HG02870 (cell line): ENCODE results near the gene RBMY1D.
"Not testable (repeated sequence)": the region's sequence is repeated elsewhere in the genome, so short reads cannot be mapped to it uniquely, and the experiment has no call there.

Experiments used
- ATAC-seq: cut with Tn5 transposase; IDR thresholded peaks from one replicate; pipeline ENCODE4 v1.9.1; 2021; ENCODE audit warnings: mild to moderate bottlenecking, moderate library complexity; ENCODE audit not compliant: unreplicated experiment

RBMY1D gene

DNA sequence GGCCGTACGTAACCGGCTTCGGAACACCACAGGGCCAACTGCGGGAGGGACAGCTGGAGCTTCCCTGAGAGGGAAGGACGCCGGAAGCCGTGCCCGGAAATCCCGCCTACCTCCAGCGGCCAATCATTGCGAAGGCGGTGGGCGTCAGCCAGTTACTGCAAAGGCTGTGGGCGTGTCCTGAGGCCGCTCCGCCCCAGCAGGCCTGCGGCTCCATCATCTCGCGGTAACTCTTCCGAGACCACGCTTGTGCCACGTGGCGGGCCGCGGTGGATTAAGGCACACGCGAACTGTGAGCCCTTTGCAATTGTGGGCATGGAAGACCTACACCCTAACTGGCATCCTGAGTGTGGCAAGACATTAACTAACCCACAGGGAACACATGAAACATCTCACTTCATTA lies at the start of gene RBMY1D:
Gene RBMY1D (minus strand): TSS at position 101 of the 400 bp plus-strand sequence. CDS start 2,013 bp downstream, outside the sequence.
- not testable (repeated sequence) for ATAC-seq

DNA sequence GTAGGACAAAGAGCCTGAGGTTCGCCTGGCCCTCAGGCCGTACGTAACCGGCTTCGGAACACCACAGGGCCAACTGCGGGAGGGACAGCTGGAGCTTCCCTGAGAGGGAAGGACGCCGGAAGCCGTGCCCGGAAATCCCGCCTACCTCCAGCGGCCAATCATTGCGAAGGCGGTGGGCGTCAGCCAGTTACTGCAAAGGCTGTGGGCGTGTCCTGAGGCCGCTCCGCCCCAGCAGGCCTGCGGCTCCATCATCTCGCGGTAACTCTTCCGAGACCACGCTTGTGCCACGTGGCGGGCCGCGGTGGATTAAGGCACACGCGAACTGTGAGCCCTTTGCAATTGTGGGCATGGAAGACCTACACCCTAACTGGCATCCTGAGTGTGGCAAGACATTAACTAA lies 23.6 kb upstream of the RBMY1D start, which contains the start of gene RBMY1E:
Gene RBMY1E (minus strand): TSS at position 101 of the 400 bp plus-strand sequence. CDS start 1,978 bp downstream, outside the sequence.
- not testable (repeated sequence) for ATAC-seq

DNA sequence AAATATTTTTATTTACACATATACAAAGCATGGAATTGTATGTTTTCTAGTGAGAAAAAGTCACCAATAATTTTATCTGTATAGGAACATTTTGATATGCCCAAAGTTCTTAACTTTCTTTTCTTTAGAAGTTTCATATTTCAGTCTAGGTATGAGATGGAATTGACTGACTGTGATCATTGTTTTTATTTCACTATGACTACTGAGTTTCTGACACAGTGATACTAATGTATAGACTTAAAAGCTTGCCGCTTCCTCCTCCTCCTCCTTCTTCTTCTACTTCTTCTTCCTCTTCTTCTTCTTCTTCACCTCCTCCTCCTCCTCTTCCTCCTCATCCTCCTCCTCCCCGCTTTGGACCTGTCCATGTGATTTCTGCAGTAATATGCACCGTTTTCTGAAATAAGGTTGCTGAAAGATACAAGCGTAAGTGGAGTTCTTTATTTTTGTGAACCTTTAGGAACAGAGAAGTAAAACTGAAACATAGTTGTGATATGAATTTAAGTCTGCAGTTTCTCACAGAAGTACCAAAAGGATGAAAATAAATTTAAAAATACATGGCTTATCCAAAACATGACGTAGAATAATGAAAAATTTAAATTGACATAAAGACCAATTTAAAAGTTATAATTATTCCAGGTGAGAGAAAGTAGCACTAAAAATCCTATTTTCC lies 24.8 kb downstream of the RBMY1D start:
- ATAC-seq = not testable (repeated sequence)

DNA sequence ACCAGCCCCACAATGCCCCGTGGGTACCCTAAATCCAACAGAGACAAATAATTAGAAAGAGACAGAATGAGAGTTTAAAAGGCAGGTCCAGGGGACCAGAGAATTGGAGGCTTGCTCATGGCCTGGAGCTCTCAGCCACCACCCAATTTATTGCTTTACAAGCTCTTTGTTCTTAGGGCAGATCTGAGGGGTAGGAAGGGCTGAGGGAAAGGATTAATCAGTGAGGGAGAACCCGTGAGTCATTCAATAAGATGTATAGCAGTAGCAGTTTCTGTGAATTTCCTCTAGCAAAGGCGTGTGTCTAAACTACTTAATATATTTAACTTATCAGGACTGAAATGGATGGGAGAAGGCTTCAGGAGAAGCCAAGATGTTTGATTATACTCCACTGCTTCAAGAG lies 48.8 kb downstream of the RBMY1D start:
- ATAC-seq = no peak

DNA sequence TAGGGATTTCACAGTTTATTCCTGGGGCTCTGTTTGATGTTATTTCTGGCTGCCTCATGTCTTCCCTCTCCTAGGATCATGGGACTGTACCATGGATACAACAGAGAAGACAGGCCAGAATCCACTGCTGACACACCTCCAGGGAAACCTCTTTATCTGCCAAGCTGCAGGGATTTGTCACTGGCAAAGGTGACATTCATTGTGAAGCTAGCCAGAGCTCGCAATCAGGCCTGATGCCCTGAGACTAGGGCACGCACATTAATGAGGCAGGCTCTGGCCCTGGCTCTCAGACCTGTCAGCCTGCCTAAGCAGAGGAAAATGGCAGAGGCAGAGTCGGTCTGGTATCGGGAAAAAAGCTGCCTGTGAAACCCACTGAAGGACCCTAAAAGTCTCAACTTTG lies 52.2 kb downstream of the RBMY1D start:
- no peak for ATAC-seq

DNA sequence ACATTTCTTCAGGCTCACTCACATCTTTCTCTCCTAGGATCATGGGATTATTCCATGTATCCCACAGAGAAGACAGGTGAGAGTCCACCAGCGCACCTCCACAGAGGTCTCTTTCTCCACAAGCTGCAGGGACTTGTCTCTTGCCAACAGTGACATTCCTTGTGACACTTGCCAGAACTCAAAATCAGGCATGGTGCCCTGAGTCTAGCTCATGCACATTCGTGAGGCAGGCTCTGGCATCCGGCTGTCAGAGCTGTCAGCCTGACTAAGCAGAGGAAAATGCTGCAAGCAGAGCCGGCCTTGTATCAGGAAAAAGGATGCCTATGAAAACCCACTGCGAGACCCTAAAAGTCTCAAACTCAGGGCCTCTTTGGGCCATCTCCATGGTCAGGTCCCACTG lies 54.8 kb downstream of the RBMY1D start:
- ATAC-seq = no peak

DNA sequence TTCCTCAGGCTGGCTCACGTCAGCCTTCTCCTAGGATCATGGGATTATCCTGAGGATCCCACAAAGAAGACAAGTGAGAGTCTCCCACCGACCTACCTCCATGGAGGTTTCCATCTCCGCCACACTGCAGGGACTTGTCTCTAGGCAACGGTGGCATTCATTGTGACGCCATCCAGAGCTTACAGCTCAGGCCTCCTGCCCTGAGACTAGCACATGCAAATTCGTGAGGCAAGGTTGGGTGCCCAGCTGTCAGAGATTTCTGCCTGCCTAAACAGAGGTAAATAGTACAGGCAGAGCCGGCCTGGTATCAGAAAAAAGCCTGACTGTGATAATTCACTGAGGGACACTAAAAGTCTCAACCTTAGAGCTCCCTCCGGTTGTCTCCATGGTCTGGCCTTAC lies 58.0 kb downstream of the RBMY1D start:
- ATAC-seq = no peak

DNA sequence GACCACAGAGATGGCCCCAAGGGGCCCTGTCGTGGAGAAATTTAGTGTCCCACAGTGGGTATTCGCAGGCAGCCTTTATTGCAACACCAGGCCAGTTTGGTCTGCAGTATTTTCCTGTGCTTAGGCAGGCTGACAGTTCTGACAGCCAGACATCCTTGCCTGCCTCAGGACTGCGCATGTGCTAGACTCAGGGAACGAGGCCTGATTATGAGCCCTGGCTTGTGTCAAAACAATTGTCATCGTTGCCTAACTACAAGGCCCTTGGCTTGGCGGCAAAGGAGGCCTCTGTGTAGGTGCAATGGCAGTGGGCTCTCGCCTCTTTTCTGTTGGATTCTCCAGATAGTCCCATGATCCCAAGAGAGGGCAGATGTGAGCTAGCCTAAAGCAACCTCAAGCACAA lies 59.3 kb downstream of the RBMY1D start:
- ATAC-seq = no peak
